NK-92 (cell line): Measurements from ENCODE around the gene PPM1G.
"Not testable (repeated sequence)": the region's sequence is repeated elsewhere in the genome, so short reads cannot be mapped to it uniquely, and the experiment has no call there.

Source experiments
- DNase-seq: peaks from one replicate; lab custom pipeline; 2025; ENCODE audit not compliant: unreplicated experiment; lab: John Stamatoyannopoulos, UW

The PPM1G gene

GRCh38 chr2:27409321-27410073 lies at the start of gene PPM1G:
PPM1G (minus strand) TSS chr2:27409591; CDS start chr2:27409422, 169 bp downstream.
- DNase-seq = peak; percentile 57

- no peak for DNase-seq
Measured at GRCh38 chr2:27453968-27454367, 44.6 kb upstream of the PPM1G start.

GRCh38 chr2:27451095-27451494 lies 41.7 kb upstream of the PPM1G start:
- DNase-seq = no peak

GRCh38 chr2:27448381-27448780 lies 39.0 kb upstream of the PPM1G start:
- DNase-seq = no peak

GRCh38 chr2:27446057-27446456 lies 36.7 kb upstream of the PPM1G start:
- DNase-seq = no peak

- no peak for DNase-seq
Measured at GRCh38 chr2:27445615-27446014, 36.2 kb upstream of the PPM1G start.

GRCh38 chr2:27445155-27445554 lies 35.8 kb upstream of the PPM1G start:
- no peak for DNase-seq

GRCh38 chr2:27442920-27443282 lies 33.5 kb upstream of the PPM1G start:
- no peak for DNase-seq

GRCh38 chr2:27441958-27442919 lies 32.8 kb upstream of the PPM1G start, which contains the start of gene KRTCAP3:
KRTCAP3 (plus strand) TSS chr2:27442381; CDS start chr2:27442413, 32 bp downstream.
- DNase-seq = no peak

GRCh38 chr2:27441226-27441926 lies 32.0 kb upstream of the PPM1G start:
- no peak for DNase-seq

- DNase-seq = no peak
Measured at GRCh38 chr2:27435628-27436027, 26.2 kb upstream of the PPM1G start.

- no peak for DNase-seq
Measured at GRCh38 chr2:27431395-27431794, 22.0 kb upstream of the PPM1G start.

- DNase-seq = no peak
Measured at GRCh38 chr2:27428978-27429541, 19.7 kb upstream of the PPM1G start.

- DNase-seq = peak; percentile 37
Measured at GRCh38 chr2:27428213-27428977, 19.0 kb upstream of the PPM1G start, which contains the start of gene NRBP1. NRBP1 (plus strand) TSS chr2:27428631; CDS start chr2:27433274, 4,643 bp downstream.

GRCh38 chr2:27427863-27428212 lies 18.4 kb upstream of the PPM1G start:
- no peak for DNase-seq

GRCh38 chr2:27425039-27425438 lies 15.6 kb upstream of the PPM1G start:
- not testable (repeated sequence) for DNase-seq

- DNase-seq = no peak
Measured at GRCh38 chr2:27422958-27423357, 13.6 kb upstream of the PPM1G start.

GRCh38 chr2:27421660-27422250 lies 12.4 kb upstream of the PPM1G start:
- DNase-seq = no peak

GRCh38 chr2:27420996-27421395 lies 11.6 kb upstream of the PPM1G start:
- DNase-seq = no peak

GRCh38 chr2:27416151-27416550 lies 6.8 kb upstream of the PPM1G start:
- DNase-seq = no peak
